Peyer's patch (tissue), 4 donors: ENCODE measurements around the gene KRT32. TPM values are rescaled to one million over a fixed set of nuclear protein-coding genes. Genes with fewer than 3 reads are reported as not detected.

Experiments
- DNase-seq, 3 donors: peaks; one replicate each; pipeline ENCODE4 v3.0.0-alpha.2; 2017 to 2019
- H3K27ac ChIP-seq, 4 donors: fragments of 200-600 bp; sonication (generic); one replicate each; pipeline ENCODE4 v1.5.1; 2016 to 2019
- H3K27me3 ChIP-seq, 2 donors: fragments of 200-600 bp; sonication (generic); one replicate each; pipeline ENCODE4 v1.5.1; 2019
- H3K36me3 ChIP-seq, 3 donors: fragments of 200-600 bp; sonication (generic); one replicate each; pipeline ENCODE4 v1.5.1; 2016 to 2019
- H3K4me1 ChIP-seq, 4 donors: fragments of 200-600 bp; sonication (generic); one replicate each; pipeline ENCODE4 v1.5.1; 2016 to 2019
- H3K4me3 ChIP-seq, 4 donors: fragments of 200-600 bp; sonication (generic); 1 replicate in 3 of 4; 2 replicates in 1 of 4; pipeline ENCODE4 v1.5.1; 2016 to 2019; ENCODE audit warnings: mild to moderate bottlenecking in 1 of 4
- H3K9me3 ChIP-seq, 4 donors: fragments of 200-600 bp; sonication (generic); one replicate each; pipeline ENCODE4 v1.5.1; 2016 to 2019; ENCODE audit warnings: mild to moderate bottlenecking in 1 of 4
- CTCF ChIP-seq, 6 experiments: fragments of 450-650 bp in 4 of 6; fragments of 200-600 bp in 2 of 6; sonication (generic) in 1 of 6; IDR thresholded peaks; one replicate each; pipeline ENCODE4 v1.5.1; 2017 to 2019; ENCODE audit warnings: antibody characterized with exemption in 6 of 6, mild to moderate bottlenecking in 3 of 6, moderate library complexity in 1 of 6
- POLR2A ChIP-seq, 2 donors: fragments of 450-650 bp; IDR thresholded peaks; one replicate each; pipeline ENCODE4 v1.5.1; 2017; ENCODE audit warnings: antibody characterized with exemption in 2 of 2, mild to moderate bottlenecking in 2 of 2, moderate library complexity in 2 of 2
- total RNA-seq, 4 donors: library from RNA; depleted of rRNA; stranded (reverse); fragments of >200 nt; gene quantifications; one replicate each; pipeline ENCODE4 v1.1.0, GENCODE V29; 2016

The KRT32 gene
- total RNA-seq, 4 donors from 2014 or later = not detected

GRCh38 chr17:41449008-41449407 is 18.2 kb downstream of the KRT32 start:
- H3K4me1 ChIP-seq = no peaks in the 10 kb centered on the region
- no peaks in the 10 kb centered on the region for H3K36me3 ChIP-seq
- TF ChIP-seq POLR2A (IDR thresholded peaks at IDR 0.05) = no peak
- TF ChIP-seq CTCF (IDR thresholded peaks at IDR 0.05) = no peak
- DNase-seq = no peak
- H3K27me3 ChIP-seq = no peaks in the 10 kb centered on the region
- no peak overlapping the region for H3K27ac ChIP-seq
- no peak overlapping the region for H3K4me3 ChIP-seq
- no peaks in the 10 kb centered on the region for H3K9me3 ChIP-seq

GRCh38 chr17:41448506-41448905 is 18.7 kb downstream of the KRT32 start:
- no peak for TF ChIP-seq CTCF (IDR thresholded peaks at IDR 0.05)
- TF ChIP-seq POLR2A (IDR thresholded peaks at IDR 0.05) = no peak
- no peaks in the 10 kb centered on the region for H3K27me3 ChIP-seq
- no peaks in the 10 kb centered on the region for H3K36me3 ChIP-seq
- DNase-seq = no peak
- H3K9me3 ChIP-seq = no peaks in the 10 kb centered on the region
- H3K27ac ChIP-seq = no peak overlapping the region
- H3K4me3 ChIP-seq = no peak overlapping the region
- no peaks in the 10 kb centered on the region for H3K4me1 ChIP-seq

GRCh38 chr17:41446806-41447205 is 20.4 kb downstream of the KRT32 start:
- no peak overlapping the region for H3K27ac ChIP-seq
- no peak for DNase-seq
- TF ChIP-seq POLR2A (IDR thresholded peaks at IDR 0.05) (no peak), CTCF (IDR thresholded peaks at IDR 0.05) (no peak)
- H3K27me3 ChIP-seq = no peaks in the 10 kb centered on the region
- H3K9me3 ChIP-seq = no peaks in the 10 kb centered on the region
- H3K36me3 ChIP-seq = no peaks in the 10 kb centered on the region
- H3K4me1 ChIP-seq = no peaks in the 10 kb centered on the region
- H3K4me3 ChIP-seq = no peak overlapping the region

- Histone ChIP-seq H3K4me1 (no peaks in the 10 kb centered on the region), H3K27ac (no peak overlapping the region), H3K9me3 (no peaks in the 10 kb centered on the region), H3K36me3 (no peaks in the 10 kb centered on the region), H3K27me3 (no peaks in the 10 kb centered on the region), H3K4me3 (no peak overlapping the region)
- TF ChIP-seq POLR2A (IDR thresholded peaks at IDR 0.05) (no peak), CTCF (IDR thresholded peaks at IDR 0.05) (no peak)
- DNase-seq = no peak
These were observed 22.5 kb downstream of the KRT32 start for GRCh38 chr17:41444640-41445039.

GRCh38 chr17:41444186-41444585 is 23.0 kb downstream of the KRT32 start:
- no peaks in the 10 kb centered on the region for H3K9me3 ChIP-seq
- no peak overlapping the region for H3K4me3 ChIP-seq
- no peaks in the 10 kb centered on the region for H3K4me1 ChIP-seq
- no peak for TF ChIP-seq CTCF (IDR thresholded peaks at IDR 0.05)
- TF ChIP-seq POLR2A (IDR thresholded peaks at IDR 0.05) = no peak
- no peak for DNase-seq
- no peaks in the 10 kb centered on the region for H3K27me3 ChIP-seq
- H3K36me3 ChIP-seq = no peaks in the 10 kb centered on the region
- no peak overlapping the region for H3K27ac ChIP-seq

GRCh38 chr17:41442739-41443138 is 24.4 kb downstream of the KRT32 start:
- H3K36me3 ChIP-seq = no peaks in the 10 kb centered on the region
- no peak overlapping the region for H3K27ac ChIP-seq
- no peaks in the 10 kb centered on the region for H3K9me3 ChIP-seq
- no peak overlapping the region for H3K4me3 ChIP-seq
- no peaks in the 10 kb centered on the region for H3K4me1 ChIP-seq
- H3K27me3 ChIP-seq = no peaks in the 10 kb centered on the region
- TF ChIP-seq CTCF (IDR thresholded peaks at IDR 0.05) (no peak), POLR2A (IDR thresholded peaks at IDR 0.05) (no peak)
- no peak for DNase-seq
